HUES48 (cell line): ENCODE results near the gene TYMP.
A peak's percentile ranks its signal among the peaks of the same experiment; 100 is the strongest.

Source experiments
- H3K27ac ChIP-seq: one replicate; pipeline ENCODE4 v1.7.0; 2013; ENCODE audit warnings: low read depth, low read length, inconsistent platforms
- H3K27me3 ChIP-seq: 2 replicates; pipeline ENCODE4 v1.6.1; 2013; ENCODE audit warnings: mild to moderate bottlenecking, low read length; ENCODE audit not compliant: control insufficient read depth, insufficient read depth
- H3K36me3 ChIP-seq: 2 replicates; pipeline ENCODE4 v1.6.1; 2013; ENCODE audit warnings: low read length; ENCODE audit not compliant: control insufficient read depth, insufficient read depth
- H3K4me1 ChIP-seq: 2 replicates; pipeline ENCODE4 v1.6.1; 2013; ENCODE audit warnings: mild to moderate bottlenecking, low read length; ENCODE audit not compliant: control insufficient read depth, insufficient read depth
- H3K4me3 ChIP-seq: 2 replicates; pipeline ENCODE4 v1.5.1; 2013; ENCODE audit warnings: mild to moderate bottlenecking, low read depth, low read length
- H3K9ac ChIP-seq: 2 replicates; pipeline ENCODE4 v1.6.1; 2013; ENCODE audit warnings: mild to moderate bottlenecking, low read depth, low read length, moderate library complexity
- H3K9me3 ChIP-seq: 2 replicates; pipeline ENCODE4 v1.6.1; 2013; ENCODE audit warnings: low read length; ENCODE audit not compliant: control insufficient read depth, insufficient read depth

The TYMP gene

DNA sequence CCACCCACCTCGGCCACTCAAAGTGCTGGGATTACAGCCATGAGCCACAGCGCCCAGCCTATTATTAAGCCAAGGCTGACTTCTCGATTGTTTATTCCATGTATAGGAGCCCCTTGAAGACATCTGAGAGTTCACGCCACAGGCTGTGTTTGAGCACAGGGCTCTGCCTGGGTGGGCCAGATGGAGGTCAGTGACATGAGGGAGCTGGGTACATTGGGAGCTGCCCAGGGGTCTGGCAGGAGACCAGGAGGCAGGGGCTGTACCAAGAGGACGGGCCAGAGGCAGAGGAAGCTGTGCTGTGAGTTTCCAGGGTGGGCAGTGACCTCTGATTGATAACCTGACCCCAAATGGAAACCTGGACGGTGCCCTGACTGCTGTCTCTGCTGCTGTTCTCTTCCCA, 27.7 kb downstream of the TYMP start:
- Histone ChIP-seq H3K9ac (no peak overlapping the region), H3K27ac (no peak overlapping the region), H3K36me3 (peaks cover 16% of the 10 kb centered on the region), H3K9me3 (no peaks in the 10 kb centered on the region), H3K4me1 (peaks cover 5% of the 10 kb centered on the region; the same call in 1 of the 2 replicates), H3K27me3 (no peaks in the 10 kb centered on the region), H3K4me3 (no peak overlapping the region)

DNA sequence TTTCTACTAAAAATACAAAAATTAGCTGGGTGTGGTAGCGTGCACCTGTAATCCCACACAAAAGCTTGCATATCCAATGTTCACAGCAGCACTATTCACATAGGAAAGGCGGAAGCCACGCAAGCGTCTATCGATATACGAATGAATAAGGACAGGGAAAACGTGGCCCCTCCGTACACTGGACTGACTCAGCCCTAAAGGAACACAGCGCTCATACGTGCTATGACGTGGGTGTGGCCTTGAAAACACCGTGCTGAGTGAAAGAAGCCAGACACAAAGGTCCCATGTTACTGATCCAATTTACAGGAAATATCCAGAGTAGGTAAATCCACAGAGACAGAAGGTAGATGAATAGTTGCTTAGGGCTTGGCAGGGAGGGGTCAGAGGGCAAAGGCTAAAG, 29.4 kb downstream of the TYMP start:
- H3K9ac ChIP-seq, result no peak overlapping the region
- H3K4me1 ChIP-seq, result peaks cover 5% of the 10 kb centered on the region; the same call in 1 of the 2 replicates
- H3K27ac ChIP-seq, result no peak overlapping the region
- H3K36me3 ChIP-seq, result peaks cover 9% of the 10 kb centered on the region
- no peak overlapping the region for H3K4me3 ChIP-seq
- no peaks in the 10 kb centered on the region for H3K27me3 ChIP-seq
- no peaks in the 10 kb centered on the region for H3K9me3 ChIP-seq

DNA sequence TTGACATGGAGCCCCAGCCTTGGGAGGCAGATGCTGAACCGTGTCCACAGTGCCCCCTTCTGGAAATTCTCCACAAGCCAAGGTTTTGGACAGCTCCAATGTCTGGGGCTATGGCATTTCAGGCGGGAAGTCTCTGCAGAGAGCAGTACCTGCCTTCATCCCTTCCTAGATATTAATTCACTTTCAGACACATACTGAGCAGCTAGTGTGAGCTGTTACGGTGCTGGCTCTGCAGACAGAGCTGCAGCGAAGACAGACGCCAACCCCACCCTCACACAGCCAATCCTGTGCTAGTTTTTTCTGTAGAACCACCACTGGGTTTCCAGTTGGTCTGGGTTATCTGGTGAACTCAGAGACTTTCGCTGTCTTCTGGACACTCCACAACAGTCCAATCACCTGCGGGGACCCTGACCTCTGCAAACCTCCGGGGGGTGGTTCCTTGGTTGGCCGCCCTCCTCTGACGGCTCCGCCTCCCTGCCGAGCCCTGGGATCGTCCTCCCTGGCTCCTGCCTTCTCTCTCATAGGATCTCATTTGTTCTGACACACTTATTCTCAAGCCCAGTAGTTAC, 31.4 kb downstream of the TYMP start:
- Histone ChIP-seq H3K4me3 (no peak overlapping the region), H3K36me3 (no peaks in the 10 kb centered on the region), H3K4me1 (peaks cover 5% of the 10 kb centered on the region; the same call in 1 of the 2 replicates), H3K27me3 (no peaks in the 10 kb centered on the region), H3K9ac (no peak overlapping the region), H3K9me3 (no peaks in the 10 kb centered on the region), H3K27ac (peak overlapping the region; percentile 14)

DNA sequence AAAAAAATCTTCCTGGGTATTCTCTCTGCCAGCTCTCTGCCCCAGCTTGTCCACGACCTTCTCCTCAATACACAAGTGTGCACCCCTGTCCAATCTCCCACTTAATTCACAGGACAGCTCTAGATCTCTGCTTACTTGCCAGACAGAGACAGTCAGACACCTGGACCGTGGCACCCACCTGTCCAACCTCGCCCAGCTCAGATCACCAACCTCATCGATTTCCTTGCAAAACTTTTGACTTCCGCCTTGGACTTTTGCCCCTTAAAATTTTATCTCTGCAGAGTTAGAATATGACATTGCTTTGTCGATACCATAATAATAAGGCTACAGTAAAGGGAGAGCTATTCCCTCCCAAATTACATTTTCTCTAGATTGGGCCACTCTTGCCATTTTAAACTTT, 32.7 kb downstream of the TYMP start:
- Histone ChIP-seq H3K4me1 (peaks cover 5% of the 10 kb centered on the region; the same call in 1 of the 2 replicates), H3K36me3 (no peaks in the 10 kb centered on the region), H3K9me3 (no peaks in the 10 kb centered on the region), H3K4me3 (no peak overlapping the region), H3K27ac (no peak overlapping the region), H3K9ac (no peak overlapping the region), H3K27me3 (no peaks in the 10 kb centered on the region)

DNA sequence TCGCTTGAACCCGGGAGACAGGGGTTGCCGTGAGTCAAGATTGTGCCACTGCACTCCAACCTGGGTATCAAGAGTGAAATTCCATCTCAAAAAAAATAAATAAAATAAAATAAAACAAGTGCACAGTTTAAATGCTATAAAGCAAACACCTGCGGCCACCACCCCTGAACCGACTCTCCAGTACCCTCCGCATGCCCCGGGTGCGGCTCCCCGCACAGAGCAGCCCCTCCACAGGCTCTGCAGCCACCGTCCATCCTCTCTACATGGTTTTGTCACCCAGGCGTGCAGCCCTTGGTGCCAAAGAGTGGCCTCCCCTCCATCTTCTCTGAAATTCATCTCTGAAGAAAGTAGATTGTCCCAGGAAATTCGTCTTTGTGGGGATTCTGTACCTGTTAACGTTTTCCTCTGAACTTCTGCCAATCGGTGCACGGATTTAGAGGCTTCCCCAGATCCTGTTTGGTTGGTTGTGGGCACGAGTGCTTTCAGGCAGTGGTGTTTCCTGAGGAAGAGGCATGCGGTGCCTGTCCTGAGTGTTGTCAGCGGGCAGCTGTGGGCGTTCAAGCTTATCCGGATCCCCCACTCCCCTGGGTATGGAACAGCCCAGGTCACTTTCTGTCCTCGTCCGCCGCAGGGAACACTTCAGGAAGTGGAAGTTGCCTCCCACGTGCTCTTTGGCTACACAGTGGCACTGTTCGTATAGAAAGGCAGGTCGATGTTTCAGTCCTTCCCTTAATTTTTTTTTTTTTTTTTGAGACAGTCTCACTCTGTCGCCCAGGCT, 39.1 kb downstream of the TYMP start:
- Histone ChIP-seq H3K27ac (no peak overlapping the region), H3K36me3 (no peaks in the 10 kb centered on the region), H3K4me1 (no peaks in the 10 kb centered on the region), H3K27me3 (no peaks in the 10 kb centered on the region), H3K9ac (no peak overlapping the region), H3K9me3 (no peaks in the 10 kb centered on the region), H3K4me3 (no peak overlapping the region)

DNA sequence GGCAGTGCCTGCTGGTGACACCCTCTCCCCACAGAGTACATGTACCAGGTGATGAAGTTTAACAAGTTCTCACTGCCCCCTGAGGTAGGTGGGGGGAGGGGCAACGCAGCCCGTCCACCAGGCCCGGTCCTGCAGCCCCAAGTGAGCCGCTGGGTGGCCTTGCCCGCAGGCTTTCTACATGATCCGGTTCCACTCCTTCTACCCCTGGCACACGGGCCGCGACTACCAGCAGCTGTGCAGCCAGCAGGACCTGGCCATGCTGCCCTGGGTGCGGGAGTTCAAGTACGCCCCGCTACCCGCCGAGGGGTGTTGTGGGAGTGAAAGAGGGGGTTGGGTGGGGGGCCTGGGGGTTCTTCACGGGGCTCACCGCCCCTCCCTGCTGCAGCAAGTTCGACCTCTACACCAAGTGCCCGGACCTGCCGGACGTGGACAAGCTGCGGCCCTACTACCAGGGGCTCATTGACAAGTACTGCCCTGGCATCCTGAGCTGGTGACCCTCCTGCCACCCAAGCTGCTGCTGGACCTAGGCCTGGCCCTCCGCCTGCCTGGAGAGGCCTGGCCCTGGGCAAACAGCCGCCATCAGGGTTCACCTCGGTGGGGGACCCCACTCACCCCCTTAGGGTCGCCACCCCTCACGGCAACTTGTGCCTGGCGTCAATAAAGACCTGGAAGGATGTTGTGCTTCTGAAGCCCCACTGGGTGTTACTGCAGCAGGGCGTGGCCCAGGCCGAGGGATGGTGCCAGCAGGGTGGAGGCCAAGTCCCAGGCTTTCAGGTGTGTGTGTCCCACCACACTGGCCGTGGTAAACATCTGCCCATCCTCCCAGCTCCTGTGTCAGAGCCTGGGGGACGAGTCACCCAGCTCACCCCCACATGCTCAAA, 40.2 kb downstream of the TYMP start:
- H3K4me3 ChIP-seq, result no peak overlapping the region
- no peaks in the 10 kb centered on the region for H3K27me3 ChIP-seq
- no peak overlapping the region for H3K9ac ChIP-seq
- no peaks in the 10 kb centered on the region for H3K4me1 ChIP-seq
- no peak overlapping the region for H3K27ac ChIP-seq
- no peaks in the 10 kb centered on the region for H3K9me3 ChIP-seq
- H3K36me3 ChIP-seq, result no peaks in the 10 kb centered on the region

DNA sequence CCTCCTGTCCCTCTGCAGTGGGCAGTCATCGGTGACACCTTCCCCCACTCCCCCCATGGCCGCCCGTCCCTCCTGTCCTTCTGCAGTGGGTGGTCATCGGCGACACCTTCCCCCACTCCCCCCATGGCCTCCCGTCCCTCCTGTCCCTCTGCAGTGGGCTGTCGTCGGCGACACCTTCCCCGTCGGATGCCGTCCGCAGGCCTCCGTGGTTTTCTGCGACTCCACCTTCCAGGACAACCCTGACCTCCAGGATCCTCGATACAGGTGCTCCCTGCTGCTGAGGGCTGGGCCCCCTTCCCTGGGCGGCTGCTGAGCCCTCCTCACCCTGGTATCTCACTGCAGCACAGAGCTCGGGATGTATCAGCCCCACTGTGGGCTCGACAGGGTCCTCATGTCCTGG, 40.9 kb downstream of the TYMP start:
- no peak overlapping the region for H3K9ac ChIP-seq
- H3K36me3 ChIP-seq, result no peaks in the 10 kb centered on the region
- H3K27ac ChIP-seq, result no peak overlapping the region

DNA sequence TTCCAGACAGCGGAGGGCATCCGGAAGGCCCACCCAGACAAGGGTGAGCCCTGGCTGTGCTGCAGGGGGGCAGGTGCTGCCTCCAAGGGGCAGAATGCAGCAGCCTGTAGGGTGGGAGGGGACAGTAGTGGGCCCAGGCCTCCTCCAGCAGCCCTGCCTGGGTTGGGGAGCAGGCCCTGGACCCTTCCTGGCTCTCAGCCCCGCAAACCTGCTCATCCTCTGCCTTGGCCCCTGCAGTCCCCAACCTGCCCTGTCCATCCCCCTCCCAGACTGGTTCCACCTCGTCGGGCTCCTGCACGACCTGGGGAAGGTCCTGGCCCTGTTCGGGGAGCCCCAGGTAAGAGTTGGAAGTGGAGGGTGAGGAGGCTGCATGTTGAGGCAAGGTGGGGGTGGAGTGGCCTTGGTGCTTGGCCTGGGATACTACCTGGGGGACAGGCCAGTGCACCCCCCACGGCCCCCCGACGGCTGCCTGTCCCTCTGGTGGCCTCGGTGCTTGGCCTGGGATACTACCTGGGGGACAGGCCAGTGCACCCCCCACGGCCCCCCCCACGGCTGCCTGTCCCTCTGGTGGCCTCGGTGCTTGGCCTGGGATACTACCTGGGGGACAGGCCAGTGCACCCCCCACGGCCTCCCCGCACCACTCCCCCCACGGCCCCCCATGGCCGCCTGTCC, 41.7 kb downstream of the TYMP start:
- no peaks in the 10 kb centered on the region for H3K36me3 ChIP-seq
- no peaks in the 10 kb centered on the region for H3K4me1 ChIP-seq
- H3K9me3 ChIP-seq, result no peaks in the 10 kb centered on the region
- no peak overlapping the region for H3K4me3 ChIP-seq
- no peak overlapping the region for H3K9ac ChIP-seq
- no peak overlapping the region for H3K27ac ChIP-seq
- no peaks in the 10 kb centered on the region for H3K27me3 ChIP-seq

More for the DNA sequence above, 40.9 kb downstream of the TYMP start:
- H3K9me3 ChIP-seq, result no peaks in the 10 kb centered on the region
- no peaks in the 10 kb centered on the region for H3K27me3 ChIP-seq
- no peak overlapping the region for H3K4me3 ChIP-seq
- no peaks in the 10 kb centered on the region for H3K4me1 ChIP-seq

DNA sequence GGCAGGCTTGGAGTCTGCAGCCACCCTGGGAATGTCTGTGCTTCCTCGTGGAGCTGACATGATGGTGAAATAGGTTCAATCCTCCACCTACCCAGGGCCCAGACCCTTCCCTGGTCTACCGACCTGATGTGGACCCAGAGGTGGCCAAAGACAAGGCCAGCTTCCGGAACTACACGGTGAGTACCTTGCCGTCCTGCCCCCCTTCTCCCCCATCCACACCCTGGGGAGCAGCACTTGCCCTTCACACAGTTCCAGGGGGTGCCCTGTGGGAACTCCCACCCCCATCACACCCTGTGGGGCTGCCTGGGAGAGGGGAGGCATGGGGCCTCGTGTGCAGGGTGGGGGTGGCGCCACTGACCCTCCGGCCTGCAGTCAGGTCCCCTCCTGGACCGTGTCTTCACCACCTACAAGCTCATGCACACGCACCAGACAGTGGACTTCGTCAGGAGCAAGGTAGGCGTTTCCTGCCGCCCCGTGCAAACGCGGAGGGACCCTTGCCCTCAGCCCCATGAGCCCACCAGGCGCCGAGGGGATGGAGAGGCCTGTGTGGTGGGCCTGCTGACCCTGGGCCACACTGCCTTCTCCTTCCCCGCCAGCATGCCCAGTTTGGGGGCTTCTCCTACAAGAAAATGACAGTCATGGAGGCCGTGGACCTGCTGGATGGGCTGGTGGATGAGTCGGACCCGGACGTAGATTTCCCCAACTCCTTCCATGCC, 42.4 kb downstream of the TYMP start:
- Histone ChIP-seq H3K27me3 (no peaks in the 10 kb centered on the region), H3K4me3 (no peak overlapping the region), H3K27ac (no peak overlapping the region), H3K9ac (no peak overlapping the region), H3K4me1 (no peaks in the 10 kb centered on the region), H3K36me3 (no peaks in the 10 kb centered on the region), H3K9me3 (no peaks in the 10 kb centered on the region)

DNA sequence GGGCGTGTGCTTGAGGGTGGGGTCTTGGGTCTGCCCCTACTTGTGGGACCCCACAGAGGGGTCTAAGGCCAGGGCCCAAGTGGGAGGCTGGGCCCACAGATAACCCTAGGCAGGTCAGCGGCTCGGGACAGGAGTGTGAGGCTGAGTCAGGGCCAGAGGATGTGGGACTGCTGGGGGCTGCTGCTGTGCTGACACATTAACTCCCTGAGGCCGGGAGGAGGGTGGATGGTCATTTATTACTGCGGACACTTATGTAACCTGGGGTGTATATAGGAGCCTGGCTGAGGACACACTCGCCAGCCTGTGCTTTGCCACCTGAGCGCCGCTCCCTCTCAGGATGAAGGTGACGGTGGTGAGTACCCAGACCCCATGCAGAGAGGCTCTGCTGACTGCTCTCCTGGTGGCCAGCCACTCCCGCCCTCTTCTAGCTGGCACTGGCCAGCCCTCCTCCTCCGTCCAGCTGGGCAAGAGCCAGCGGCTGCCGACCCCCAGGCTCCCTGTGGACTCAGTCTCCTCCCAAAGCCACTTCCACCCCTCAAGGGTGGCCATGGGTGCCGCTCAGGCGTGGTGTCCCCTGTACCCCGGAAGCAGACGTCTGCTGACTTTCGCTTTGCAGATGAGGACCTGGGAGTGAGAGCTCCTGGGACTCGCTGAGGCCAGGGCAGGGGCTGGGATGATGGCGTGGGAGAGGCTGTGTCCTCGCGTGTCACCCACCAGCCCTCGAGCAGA, 43.1 kb downstream of the TYMP start, which contains the start of gene MIOX:
MIOX (plus strand) TSS at position 299 of the 729 bp plus-strand sequence; CDS start at position 338, 39 bp downstream.
- H3K27ac ChIP-seq, result no peak within 1 kb of the TSS
- H3K27me3 ChIP-seq, result no peaks in the 10 kb centered on the region
- H3K4me3 ChIP-seq, result no peak within 1 kb of the TSS
- H3K36me3 ChIP-seq, result no peaks in the 10 kb centered on the region
- no peaks in the 10 kb centered on the region for H3K4me1 ChIP-seq
- no peak within 1 kb of the TSS for H3K9ac ChIP-seq
- no peaks in the 10 kb centered on the region for H3K9me3 ChIP-seq
